Measurements from ENCODE around the gene DEF6. TPM values are rescaled to one million over a fixed set of nuclear protein-coding genes. Genes with fewer than 3 reads are reported as not detected.

Gene DEF6
- total and polyA plus RNA-seq, 11 donors: 0.38 to 14.4 (median 1.1) TPM

DNA sequence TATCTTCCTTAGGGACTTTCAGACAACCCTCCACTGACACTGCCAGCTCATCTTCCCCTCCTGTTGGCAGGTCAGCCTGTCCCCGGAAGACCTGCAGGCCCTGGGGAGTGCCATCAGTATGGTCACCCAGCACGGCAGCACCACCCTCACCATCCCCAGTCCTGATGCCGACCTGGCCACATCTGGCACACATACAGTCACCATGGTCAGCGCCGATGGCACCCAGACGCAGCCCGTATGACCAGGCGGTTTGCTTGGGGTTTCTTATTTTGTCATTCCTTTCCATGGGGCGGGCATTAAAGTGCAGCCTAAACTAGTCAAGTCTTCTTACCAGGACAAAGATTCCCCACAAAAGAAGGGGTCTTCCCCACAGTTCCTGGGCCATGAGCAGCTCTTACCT, 3.9 kb upstream of the DEF6 start:
- ATAC-seq: no peak
- intact Hi-C loops (cut with DNase I): loop anchor here in 4 of 10 donors (2.0 to 5.0 kb wide), 2 partner anchors 33 to 34 kb away; no protein-coding TSS in a partner anchor
- peaks cover 0 to 73% (median 66%) of the 10 kb centered on the region in 9 donors for H3K36me3 ChIP-seq
- H3K27ac ChIP-seq: no peak overlapping the region
- H3K27me3 ChIP-seq: no peaks in the 10 kb centered on the region
- H3K4me1 ChIP-seq: peaks cover 0 to 23% (median 13%) of the 10 kb centered on the region in 12 donors
- TF ChIP-seq, protein P1, sequence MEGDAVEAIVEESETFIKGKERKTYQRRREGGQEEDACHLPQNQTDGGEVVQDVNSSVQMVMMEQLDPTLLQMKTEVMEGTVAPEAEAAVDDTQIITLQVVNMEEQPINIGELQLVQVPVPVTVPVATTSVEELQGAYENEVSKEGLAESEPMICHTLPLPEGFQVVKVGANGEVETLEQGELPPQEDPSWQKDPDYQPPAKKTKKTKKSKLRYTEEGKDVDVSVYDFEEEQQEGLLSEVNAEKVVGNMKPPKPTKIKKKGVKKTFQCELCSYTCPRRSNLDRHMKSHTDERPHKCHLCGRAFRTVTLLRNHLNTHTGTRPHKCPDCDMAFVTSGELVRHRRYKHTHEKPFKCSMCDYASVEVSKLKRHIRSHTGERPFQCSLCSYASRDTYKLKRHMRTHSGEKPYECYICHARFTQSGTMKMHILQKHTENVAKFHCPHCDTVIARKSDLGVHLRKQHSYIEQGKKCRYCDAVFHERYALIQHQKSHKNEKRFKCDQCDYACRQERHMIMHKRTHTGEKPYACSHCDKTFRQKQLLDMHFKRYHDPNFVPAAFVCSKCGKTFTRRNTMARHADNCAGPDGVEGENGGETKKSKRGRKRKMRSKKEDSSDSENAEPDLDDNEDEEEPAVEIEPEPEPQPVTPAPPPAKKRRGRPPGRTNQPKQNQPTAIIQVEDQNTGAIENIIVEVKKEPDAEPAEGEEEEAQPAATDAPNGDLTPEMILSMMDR (IDR thresholded peaks at IDR 0.05): no peak
- H3K9me3 ChIP-seq: no peaks in the 10 kb centered on the region
- DNase-seq: no peak
- WGBS, 4 donors: 89 to 98% (median 93%) methylated on average over 8 to 9 of the region's 9 CpGs
- no peak overlapping the region for H3K4me3 ChIP-seq

DNA sequence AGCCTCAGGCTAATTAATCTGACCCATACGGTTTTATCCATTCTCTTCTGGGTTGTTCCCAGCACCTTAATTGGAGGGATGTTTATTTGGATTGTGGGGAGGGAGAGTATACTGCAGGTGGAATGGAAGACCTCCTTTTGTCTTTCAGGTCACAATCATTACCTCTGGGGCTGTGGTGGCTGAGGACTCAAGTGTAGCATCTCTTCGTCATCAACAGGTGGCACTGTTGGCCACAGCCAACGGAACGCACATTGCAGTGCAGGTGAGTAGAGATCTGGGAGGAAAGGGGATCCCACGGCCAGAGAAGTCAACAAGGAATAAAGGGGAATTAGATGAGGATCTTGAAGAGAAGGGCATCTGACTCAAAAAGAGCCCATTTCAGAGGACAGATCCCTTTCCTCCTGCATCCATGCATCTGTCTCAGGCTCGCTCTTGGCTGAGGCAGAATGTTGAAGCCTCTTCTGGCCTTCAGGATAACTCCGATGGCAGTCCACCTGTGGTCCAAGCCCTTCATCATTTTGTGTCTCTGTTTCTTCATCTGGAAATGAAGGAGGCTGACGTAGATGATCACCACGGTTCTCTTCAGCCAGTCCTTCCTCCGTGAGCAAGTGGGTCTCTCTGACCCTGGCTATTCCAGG, 3.2 kb upstream of the DEF6 start:
- H3K27me3 ChIP-seq: no peaks in the 10 kb centered on the region
- peaks cover 0 to 26% (median 14%) of the 10 kb centered on the region in 12 donors for H3K4me1 ChIP-seq
- peak in 1 of 5 donors; percentile 45 for DNase-seq
- TF ChIP-seq, protein P1 (IDR thresholded peaks at IDR 0.05): peak; percentile 47 to 73 (median 64)
- no peak for TF ChIP-seq POLR2A (IDR thresholded peaks at IDR 0.05)
- H3K36me3 ChIP-seq: peaks cover 0 to 66% (median 59%) of the 10 kb centered on the region in 9 donors
- H3K27ac ChIP-seq: no peak overlapping the region
- intact Hi-C loops (cut with DNase I): loop anchor here in 4 of 10 donors (2.0 to 5.0 kb wide), 2 partner anchors 32 to 33 kb away; no protein-coding TSS in a partner anchor
- peak in 1 of 4 donors; percentile 38 for ATAC-seq
- H3K4me3 ChIP-seq: no peak overlapping the region
- no peaks in the 10 kb centered on the region for H3K9me3 ChIP-seq
- WGBS, 4 donors: 58 to 62% (median 61%) methylated on average over 10 of the region's 10 CpGs

DNA sequence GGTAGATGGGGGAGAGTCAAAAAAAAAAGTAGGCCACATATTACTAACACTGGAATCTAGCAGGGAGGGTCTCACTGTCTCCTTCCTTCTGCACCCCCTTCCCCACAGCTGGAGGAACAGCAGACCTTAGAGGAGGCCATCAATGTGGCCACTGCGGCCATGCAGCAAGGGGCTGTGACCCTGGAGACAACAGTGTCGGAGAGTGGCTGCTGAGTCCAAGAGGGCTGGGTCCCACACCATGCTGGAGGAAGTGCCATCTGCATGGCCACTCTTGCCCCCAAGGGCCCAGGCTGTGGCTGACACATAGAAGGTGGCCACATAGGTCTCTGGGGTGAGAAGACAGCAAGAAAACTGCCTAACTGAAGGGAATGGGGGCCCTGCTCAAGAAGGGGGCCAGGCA, 2.6 kb upstream of the DEF6 start:
- no peaks in the 10 kb centered on the region for H3K27me3 ChIP-seq
- 80 to 98% (median 88%) methylated on average over 1 to 2 of the region's 2 CpGs for WGBS, 4 donors
- ATAC-seq (no peak), DNase-seq (no peak)
- no peak overlapping the region for H3K27ac ChIP-seq
- no peak overlapping the region for H3K4me3 ChIP-seq
- TF ChIP-seq, protein P1 (IDR thresholded peaks at IDR 0.05): no peak
- TF ChIP-seq POLR2A (IDR thresholded peaks at IDR 0.05): no peak
- H3K36me3 ChIP-seq: peaks cover 0 to 60% (median 52%) of the 10 kb centered on the region in 9 donors
- no peaks in the 10 kb centered on the region for H3K9me3 ChIP-seq
- intact Hi-C loops (cut with DNase I): loop anchor here in 6 of 10 donors (2.0 to 5.0 kb wide), 3 partner anchors 32 to 157 kb away; partner anchors contain the start of gene FANCE (in 2 of the 6)
- H3K4me1 ChIP-seq: peaks cover 0 to 30% (median 14%) of the 10 kb centered on the region in 12 donors

DNA sequence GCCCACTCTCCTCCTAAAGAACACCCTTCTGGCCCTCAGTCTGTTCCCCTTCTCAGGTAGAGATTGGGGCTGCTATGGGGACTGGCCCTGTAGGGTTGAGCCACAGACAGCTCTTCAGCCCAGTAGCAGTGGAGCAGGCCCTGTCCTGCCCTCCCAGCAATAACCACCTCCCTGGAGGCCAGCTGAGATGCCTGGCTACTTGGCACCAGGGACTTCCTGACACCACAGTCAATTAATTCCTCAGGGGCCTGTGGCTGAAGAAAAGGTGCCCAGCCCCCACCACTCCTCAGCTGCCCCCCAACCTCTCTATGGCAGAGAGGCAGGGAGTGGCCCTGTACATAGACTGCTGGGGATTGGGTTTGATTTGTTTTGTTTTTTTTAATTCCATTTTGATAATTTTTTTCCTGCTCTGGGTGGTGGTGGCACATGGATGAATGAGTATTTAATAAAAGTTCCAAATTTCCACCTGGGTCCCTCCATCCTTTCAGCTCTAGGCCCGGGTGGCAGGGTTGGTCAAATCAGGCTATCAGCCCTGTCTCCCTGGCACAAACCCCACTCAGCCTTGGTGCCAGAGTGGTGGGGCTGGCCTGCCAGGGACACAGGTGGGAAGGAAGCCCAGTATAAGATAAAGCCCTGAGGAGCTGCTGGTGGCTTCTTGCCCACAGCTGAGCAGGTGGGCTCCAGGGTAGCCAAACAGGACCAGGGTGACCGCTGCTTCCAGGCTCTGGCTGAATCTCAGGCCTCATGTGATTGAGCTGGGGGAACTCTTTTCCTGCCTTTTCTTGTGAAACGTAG, 1.9 kb upstream of the DEF6 start:
- Histone ChIP-seq H3K4me3 (no peak overlapping the region), H3K9me3 (no peaks in the 10 kb centered on the region), H3K27ac (no peak overlapping the region), H3K4me1 (peaks cover 0 to 37% (median 14%) of the 10 kb centered on the region in 12 donors), H3K27me3 (no peaks in the 10 kb centered on the region), H3K36me3 (peaks cover 0 to 53% (median 46%) of the 10 kb centered on the region in 9 donors)
- 34 to 62% (median 43%) methylated on average over 3 of the region's 3 CpGs for WGBS, 4 donors
- DNase-seq (peak in 1 of 5 donors; percentile 45), ATAC-seq (no peak)
- TF ChIP-seq, protein P1 (IDR thresholded peaks at IDR 0.05): no peak
- no peak for TF ChIP-seq POLR2A (IDR thresholded peaks at IDR 0.05)
- intact Hi-C loops (cut with DNase I): loop anchor here in 7 of 10 donors (2.0 to 5.0 kb wide), 4 partner anchors 31 to 157 kb away; partner anchors contain the start of gene FANCE (in 2 of the 7)

Data from heart left ventricle (tissue), 16 donors.